Posterior vena cava (tissue), 2 donors: ENCODE results near the gene IGF2. TPM values are rescaled to one million over a fixed set of nuclear protein-coding genes. Genes with fewer than 3 reads are reported as not detected.

ENCODE experiments used
- DNase-seq: peaks from one replicate; pipeline ENCODE4 v3.0.0-alpha.2; 2020; ENCODE audit warnings: low spot score
- intact Hi-C, 2 donors: fragments of 100-400 bp; cut with DNase I; formaldehyde crosslinking; loops; one replicate each; pipeline versions ENCODE4 v1.14.1 to v1.14.2; 2022 to 2023
- total RNA-seq, 2 donors: library from RNA; stranded (reverse); fragmentation: NEBNext Ultra II Directional; extraction: Animal tissue kit (Norgen Biotek cat#: 25700); gene quantifications; one replicate each; pipeline ENCODE4 v1.2.1, GENCODE V29; 2021
- donor health status: DM: yes; HTN: yes; CAD: no.
- donor health status: DM: yes; HTN: yes; CAD: no.

The IGF2 gene
- total RNA-seq, 2 donors from 2014 or later: 161 to 323 TPM

DNA sequence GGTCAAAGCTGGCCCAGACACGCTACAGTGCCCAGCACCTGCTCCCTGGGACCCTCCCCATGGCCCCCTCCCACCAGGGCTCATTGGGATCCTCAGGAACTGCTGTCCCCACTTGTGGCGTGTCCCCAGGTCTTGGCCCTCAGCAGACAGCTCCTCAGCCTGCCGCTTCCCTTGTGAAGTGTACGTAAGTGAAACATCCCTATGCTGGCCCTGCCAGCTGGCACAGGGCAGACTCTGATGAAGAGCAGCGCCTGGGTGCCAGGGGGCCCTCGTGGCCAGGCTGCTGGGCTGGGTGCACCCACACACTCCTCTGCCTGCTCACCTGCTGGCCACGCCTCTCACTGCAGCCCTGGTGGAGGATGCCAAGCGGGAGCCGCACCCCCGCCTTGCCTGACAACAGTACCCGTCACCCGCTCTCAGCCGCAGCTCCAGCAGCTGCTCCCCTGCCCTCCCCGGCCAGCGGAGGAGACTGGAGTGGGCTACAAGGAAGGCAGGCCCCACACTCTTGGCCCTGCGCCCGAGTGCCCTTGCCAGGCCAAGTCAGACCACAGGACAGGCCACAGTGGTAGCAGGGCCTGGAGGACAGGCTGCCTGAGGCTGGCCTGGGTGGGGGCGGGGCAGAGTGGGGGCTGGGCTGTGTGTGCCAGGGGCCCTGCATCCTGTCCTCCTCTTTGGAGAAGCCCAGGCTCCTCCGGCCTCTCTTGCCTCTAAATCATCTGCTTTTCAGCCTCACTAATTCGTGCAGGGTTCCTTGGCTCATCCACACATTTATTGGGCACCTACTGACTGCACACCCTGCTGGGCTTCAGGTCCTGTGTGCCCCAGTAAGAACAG lies 39.5 kb downstream of the IGF2 start:
- peak; percentile 80 for DNase-seq
- intact Hi-C loops: no loop called here

DNA sequence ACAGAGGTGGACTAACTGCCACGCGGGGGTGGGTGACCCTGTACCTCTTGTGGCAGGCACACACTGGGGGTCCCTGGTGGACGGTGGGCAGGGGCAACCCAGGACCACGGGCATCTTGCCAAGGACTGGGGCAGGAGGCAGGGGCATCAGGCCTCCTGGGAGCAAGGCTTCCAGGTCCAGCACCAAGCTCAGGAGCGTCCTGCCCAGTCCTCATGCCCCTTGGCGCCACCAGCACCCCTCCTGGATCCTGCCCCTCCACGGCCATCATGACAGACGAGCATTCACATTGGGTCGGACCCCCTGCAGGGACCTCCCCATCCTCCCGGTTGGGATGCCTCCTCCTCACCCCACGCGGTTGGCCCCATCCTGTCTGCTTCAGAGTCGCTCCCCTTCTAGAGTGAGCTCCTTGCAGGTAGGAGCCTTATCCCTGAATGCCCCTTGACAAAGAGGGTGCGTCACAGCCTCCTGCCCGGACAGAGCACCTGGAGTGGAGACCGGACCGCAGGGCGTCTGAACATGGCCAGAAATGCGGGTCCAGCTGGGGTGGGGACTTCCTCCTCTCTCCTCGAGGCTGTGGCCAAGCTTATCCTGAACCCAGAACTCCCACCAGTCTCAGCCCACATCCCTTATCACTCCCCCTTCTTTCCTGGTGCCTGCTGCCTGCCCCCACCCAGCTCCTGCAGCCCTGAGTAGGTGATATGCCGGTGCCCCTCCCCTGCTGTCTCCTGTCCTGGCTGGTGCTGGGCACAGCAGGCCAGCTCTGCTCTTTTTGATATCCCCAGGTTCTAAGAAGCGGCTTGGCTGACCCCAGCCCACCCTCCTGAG lies 40.3 kb downstream of the IGF2 start:
- peak; percentile 68 for DNase-seq
- intact Hi-C loops: no loop called here

DNA sequence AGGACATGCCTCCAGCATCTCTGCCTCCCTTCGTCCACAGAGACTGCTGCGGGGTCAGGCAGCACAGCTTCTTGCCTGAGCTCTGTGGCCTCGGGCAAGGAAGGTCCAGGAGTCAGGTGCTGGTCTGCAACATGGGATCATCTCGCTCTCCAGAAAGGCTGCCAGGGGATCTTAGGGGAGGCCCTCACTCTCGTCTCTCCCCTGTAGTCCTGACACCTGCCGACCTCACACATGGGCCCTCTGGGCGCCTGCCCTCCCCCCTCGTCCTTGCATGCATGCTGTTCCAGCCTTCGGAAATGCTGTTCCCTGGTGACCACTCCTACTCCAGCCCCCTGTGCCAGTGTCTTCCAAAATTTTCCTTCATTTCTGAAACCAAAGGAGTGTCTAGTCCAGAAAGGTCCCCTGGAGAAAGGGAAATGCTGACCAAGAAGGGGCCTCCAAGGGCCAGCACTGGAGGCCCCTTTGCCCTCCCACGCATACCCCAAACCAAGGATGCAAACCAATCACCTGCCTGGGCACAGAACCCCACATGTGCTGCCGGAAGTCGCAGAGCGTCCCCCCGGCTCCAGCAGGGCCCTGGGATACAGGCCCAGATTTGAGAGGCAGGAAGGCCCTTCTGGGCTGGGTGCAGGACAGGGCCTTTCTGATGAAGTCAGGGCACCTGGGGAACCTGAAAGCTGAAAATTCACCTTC lies 41.0 kb downstream of the IGF2 start:
- DNase-seq: peak; percentile 48
- intact Hi-C loops: no loop called here

DNA sequence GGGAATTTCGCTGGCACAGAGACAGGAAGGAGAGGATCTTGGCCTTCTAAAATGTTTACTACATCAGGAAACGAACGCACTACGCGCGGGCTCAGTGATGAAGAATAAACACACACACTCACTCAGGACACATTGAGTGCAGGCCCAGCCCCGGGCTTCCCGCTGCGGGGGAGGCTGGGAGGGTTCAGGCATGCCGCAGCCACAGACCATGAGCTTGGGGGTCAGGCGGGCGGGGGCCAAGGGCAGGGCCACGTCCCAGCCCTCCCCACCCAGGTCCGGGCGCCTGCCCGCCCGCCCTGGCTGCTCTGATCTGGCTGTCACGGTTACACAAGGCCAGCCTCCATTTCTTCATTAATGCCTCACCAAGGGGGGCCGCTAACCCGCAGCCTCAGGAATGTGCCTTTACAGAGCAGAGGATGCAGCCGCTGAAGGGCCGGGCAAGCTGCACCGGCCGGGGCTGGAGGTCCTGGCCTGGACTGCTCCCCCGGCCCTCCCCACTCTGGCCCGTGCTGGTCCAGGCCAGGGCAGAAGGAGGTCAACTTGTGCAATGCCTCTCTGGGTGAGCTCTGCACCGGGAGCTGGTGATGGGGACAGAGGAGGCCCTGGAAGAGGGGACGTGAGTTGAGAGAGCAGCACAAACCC lies 41.7 kb downstream of the IGF2 start:
- intact Hi-C loops: no loop called here
- peak; percentile 91 for DNase-seq

DNA sequence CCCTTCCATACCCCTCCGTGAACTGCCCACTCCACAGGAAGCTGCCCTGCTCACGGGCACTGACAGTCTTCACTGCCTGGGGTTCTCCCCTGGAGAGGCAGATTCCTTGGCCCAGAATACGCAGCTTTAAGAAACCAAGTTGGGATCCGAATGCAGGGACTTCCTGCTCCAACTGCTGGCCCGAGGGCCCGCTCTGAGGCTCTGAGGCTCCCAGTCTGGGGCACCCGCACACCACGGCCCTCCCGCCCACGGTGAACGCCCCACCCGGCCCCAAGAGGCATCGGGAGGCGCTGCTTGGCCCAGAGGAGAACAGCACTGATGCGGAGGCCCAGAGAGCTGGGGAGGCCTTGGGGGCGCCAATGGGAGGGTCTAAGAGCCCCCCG lies 42.3 kb downstream of the IGF2 start:
- DNase-seq: peak; percentile 77
- intact Hi-C loops: no loop called here

DNA sequence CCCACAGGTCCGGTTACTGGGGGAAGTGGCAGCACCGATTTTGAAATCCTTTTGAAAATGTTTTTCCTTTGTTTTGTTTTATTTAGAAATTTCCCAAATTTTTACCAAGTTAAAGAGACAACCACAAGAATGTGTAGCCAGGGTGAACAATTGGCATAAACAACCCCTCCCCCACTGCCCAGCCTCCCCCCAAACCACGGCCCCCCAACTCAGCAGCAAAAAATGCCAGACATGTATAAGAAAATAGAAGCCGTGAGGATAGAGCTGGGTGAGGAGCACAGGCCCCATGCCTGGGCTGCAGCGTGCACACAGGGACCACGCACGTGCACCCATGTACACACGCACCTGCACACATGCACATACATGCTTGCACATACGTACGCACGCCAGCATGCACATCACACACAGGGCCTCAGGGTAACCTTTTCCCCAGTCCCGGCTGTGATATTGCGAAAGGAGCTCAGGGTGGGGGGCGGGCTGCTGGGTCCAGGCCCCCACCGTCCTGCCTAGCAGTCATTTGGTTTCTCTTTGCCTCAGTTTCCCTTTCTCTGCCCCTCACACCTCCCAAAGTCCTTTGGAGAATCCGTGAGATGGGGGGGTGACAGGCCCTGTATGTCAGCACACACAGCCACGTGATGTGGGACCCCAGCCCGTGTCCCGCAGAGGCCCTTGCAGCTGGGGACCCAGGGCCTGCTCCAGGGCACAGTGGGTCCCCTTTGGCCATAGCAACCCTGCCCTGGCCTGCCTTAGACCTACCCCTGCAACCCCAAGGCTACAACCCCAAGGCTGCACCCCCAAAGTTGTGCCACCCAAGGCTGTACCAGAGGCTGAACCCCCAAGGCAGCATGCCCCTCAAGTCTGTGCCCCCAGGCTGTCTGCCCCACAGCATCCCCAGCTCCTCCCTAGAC lies 42.9 kb downstream of the IGF2 start:
- intact Hi-C loops: no loop called here
- peak; percentile 64 for DNase-seq

DNA sequence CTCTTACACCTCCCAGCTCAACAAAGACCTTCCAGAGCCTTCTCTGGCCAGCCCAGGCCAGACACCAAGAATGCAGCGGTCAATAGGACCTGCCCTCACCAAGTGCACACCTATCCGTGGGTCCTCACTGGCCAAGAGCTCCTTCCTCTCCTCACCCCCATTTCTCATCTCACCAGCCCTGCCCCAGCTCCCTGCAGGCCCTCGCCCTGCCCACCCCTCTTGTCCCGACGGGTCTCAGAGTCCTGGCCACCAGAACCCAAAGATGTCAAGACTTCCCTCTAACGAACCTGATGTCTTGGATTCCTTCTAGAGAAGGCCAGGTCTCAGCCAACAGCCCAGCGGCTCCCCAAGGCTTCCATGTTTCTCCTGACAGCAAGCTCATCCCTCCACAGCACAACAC lies 43.6 kb downstream of the IGF2 start:
- DNase-seq: peak; percentile 55
- intact Hi-C loops: no loop called here

DNA sequence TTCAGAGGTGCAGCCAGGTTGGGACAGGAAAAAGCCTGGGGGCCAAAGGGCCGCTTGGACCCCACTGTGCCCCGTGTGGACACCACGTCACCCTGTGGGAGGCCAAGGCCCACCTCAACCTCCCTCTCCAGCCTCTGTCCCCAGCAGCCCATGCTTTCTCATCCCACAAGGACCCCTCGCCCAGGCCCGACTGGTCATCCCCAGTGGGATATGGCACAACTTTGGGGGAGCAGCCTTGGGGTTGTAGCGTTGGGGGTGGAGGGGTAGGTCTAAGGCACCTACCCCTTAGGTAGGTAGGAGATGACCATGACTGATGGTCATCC lies 44.0 kb downstream of the IGF2 start:
- peak; percentile 54 for DNase-seq
- intact Hi-C loops: no loop called here

DNA sequence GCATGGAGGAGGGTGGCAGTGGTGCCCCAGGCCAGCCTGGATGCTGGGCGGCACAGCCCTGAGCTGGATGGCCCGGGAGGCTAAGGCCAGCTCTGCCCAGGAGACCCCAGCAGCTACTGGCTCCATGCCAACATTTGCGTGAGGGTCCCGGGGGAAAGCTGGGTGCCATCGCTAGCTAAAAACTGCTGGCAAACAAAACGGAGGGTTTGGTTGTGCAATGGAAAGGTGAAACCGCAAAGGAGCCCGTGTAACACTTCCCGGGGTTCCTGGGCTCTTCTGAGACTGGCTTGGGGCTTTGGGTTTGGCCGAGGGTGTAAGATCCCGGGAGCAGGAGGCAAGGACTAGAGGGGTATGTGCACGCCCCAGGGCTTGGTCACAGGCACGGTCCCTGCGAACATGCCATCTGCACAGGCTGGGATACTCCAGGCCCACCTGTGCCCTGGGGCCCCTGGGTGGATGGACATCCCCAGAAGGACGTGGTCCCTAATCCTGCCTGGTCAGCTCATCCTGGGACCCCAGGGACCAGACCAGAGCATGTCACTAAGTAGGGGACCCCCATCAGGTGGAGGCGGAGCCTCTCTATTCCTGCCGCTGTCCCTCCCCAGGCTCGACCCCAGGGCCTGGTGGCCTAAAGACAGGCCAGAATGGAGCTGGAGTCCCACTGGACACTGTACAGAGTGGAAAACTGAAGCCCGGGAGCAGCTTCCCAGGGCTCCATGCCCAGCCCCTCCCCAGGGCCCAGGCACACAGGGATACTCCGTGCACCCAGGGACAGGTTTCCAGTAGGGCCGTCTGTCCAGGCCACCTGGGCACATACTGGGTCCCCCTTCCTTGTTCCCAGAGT lies 44.6 kb downstream of the IGF2 start:
- peak; percentile 65 for DNase-seq
- intact Hi-C loops: no loop called here

DNA sequence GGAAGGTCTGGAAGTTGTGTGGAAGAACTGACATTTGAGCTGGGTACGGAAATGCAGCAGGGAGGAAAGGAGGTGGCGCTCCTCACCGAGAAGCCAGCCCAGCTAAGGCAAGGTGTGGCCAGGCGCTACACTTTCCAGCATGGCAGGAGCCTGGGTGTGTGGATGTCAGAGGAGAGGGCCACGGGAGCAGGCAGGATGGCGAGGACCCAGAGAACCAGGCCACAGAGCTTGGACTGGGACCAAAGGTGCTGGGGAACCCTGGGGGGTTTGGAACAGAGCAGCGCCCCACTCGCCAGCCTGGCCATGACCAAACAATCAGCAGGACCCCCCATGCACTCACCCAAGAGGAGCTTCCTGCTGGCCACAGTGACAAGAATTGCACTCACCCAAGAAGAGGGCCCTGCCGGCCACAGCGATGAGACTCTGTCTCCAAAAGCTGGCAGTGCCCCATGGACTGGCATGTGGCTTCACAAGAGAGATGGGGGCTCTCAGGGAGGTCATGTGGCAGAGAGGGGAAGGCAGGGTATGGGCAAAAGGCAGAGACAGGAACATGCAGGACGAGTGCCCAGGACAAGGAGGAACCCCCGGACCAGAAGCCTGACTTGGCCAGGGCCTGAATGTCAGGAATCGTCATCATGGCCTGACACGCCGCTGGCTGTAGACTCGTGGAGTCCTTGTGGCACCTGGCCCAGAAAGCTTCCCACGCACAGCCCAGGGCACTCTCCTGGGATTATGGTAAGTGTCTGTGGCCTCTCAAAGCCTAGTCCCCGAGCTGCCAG lies 45.4 kb downstream of the IGF2 start:
- intact Hi-C loops: no loop called here

DNA sequence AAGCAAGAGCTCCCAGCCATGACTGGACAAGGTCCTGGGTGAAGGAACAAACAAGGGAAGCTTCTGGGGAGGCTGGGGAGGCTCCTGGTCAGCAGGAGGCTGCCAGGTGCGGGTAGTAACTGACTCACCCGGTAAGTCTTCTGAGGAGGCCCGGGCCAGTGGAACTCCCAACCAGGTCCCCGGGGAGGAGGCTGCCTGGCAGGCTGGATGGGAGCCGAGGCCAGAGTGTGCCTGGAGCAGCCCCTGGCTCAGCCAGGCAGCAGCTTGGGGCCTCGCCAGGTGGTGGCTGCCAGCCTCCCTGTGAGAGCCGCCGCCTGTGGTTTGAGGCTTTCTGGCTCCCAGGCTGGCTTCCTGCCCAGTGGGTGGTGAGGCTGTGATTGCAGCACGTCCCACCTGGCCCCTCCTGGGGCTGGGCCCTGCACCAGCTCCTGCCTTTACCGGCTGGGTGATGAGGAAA lies 46.2 kb downstream of the IGF2 start:
- DNase-seq: peak; percentile 74
- intact Hi-C loops: no loop called here

More for the DNA sequence above, 45.4 kb downstream of the IGF2 start:
- peak; percentile 86 for DNase-seq

DNA sequence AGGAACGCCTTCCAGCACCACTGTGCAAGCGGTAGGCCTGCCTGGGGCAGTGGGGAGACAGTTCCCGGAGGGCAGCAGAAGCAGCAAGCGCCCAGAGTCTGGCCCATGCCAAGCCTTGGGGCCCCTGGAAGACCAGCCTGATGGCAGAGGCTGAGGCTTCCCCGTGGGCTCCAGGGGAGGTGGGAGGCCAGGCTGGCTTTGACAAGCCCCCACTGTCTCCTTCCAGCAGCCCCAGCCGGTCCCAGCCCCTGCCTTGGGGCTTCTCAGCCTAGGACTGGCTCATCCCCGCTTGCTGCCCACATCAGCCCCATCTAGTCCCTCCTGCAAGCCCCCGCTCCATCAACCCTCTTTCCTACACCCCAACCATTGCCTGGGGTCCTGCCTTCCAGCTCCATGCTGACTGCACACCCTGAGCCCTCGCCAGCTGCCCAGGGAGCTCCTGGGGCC lies 46.7 kb downstream of the IGF2 start:
- no peak for DNase-seq
- intact Hi-C loops: no loop called here

DNA sequence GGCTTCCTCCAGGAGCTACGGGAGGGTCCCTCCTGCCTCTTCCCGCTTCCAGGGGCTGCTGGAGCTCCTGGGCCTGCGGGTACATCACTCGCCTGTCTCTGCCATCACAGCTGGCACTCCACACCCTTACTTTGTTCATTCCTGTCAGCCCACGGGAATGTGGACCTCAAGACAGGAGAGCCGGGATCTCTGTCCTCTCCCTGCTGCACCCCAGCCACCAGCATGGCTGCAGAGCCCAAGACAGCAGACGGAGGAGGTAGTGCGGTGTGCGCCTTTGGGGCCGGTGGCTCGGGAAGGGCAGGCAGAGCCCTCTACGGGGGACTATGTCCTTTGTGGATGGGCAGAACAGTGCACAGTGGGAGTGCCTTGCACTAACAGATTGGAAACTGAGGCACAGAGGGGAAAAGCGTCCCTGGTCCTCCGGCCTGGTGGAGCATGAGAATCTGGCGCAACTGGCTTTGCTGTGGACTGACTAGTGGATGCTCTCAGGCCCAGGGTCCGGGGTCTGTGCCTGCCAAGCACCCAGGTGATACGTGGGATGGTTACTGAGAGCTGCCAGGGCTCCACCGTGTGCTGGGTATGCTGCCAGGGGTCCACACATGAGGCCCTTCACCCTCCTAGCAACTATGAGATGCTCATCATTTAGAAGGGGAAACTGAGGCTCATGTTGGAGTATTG lies 47.3 kb downstream of the IGF2 start:
- DNase-seq: peak; percentile 68
- intact Hi-C loops: no loop called here

DNA sequence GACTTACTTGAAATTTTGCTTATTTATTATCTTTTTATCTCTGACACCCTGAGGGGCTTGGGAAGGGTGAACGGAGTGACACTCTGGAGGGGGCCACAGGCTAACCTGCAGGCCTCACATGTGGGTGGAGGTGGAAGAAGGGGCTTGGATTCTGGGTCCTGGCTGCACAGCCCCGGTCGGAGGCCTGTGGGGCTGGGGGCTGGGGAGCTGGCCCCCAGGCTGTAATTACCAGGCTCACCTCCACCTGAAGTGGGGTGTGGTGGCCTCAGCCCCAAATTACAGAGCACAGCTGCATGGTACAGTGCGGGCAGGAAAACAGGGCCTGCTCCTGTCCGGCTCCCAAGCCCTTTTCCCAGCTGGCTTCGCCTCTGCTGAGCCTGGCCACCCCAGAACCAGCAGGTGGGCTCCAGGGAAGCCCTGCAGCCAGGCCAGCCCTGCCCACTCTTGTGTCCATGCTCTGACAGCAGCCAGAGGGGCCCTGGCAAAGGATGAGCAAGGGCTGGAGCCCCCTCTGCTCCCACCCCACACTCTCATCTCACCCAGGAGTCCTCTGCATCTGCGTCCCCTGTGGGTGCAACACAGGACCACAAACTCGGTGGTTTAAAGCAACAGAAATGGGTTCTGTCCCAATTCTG lies 48.0 kb downstream of the IGF2 start:
- intact Hi-C loops: no loop called here
- DNase-seq: no peak

DNA sequence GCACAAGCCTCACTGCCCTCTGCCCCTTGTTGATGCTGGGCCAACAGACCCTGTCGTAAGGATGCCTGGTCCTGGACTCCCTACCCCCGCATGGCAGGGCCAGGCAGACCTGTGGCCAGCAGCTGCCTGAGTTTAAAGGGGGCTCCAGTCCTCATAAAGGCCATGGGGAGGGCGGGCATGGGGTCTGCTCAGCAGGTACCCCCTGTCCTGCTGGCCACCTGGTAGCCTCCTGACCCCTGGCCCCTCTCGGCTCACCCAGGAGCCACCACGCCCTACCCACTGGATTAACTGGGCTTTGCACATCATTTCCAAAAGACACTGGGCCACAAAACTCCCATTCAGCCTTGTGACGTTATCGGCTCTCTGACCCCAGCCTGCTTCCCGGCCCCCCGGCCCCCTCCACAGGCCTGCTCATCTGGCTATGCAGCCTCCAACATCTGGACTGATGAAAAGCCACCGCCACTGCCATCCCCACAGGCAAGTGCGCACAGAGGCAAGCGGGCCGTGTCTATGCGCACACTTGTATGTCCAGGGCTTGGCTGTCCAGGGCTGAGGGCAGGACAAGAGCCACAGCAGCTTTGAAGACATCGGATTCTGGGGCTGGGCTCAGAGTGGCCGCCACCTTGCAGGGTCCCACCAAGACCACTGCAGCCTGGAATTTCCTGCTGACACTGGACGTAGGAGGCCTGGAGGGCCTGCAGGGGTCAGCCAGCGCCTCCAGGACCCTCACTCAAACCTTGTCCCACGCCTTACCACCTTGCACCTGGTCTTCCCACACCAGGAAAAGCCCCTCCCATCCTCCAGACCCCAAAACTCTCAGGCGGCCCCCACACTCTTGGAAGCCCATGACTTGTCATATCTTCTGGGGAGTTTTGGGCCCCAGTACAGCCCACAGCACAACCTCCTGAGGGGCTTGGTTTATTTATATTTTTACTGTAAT lies 48.7 kb downstream of the IGF2 start:
- intact Hi-C loops: no loop called here
- DNase-seq: peak; percentile 65
